Fibroblast of lung (primary cell): ENCODE data around the gene PSME3IP1.

Source experiments
- CTCF ChIP-seq, 2 donors: IDR thresholded peaks in 1 of 2; conservative IDR thresholded peaks in 1 of 2; 1 replicate in 1 of 2; 2 replicates in 1 of 2; pipeline ENCODE4 v1.5.1; 2011 to 2012; ENCODE audit warnings: low read length in 2 of 2, control low read depth in 1 of 2, inconsistent platforms in 1 of 2, low read depth in 1 of 2, mild to moderate bottlenecking in 1 of 2
- EZH2 ChIP-seq: IDR thresholded peaks from 2 replicates; pipeline ENCODE4 v1.5.1; 2012; ENCODE audit warnings: low read length, control low read depth, mild to moderate bottlenecking; ENCODE audit errors: missing control alignments

- TF ChIP-seq EZH2: no peak
- no peak for TF ChIP-seq CTCF (conservative IDR thresholded peaks at IDR 0.05 in 1 of 2, IDR thresholded peaks at IDR 0.05 in 1 of 2; ENCODE audit: low read depth in 1 of 2, low read length in 2 of 2)
Observed at GRCh38 chr16:57118461-57119084, 67.3 kb downstream of the PSME3IP1 start.
